Stimulated activated CD4-positive, alpha-beta T cell treated with anti-CD3 and anti-CD28 coated beads, Interleukin-15, amount 100 ng/mL, for 48 hours (primary cell): ENCODE results near the gene DDX6.

Source experiments
- DNase-seq, 2 donors: peaks; one replicate each; pipeline ENCODE4 v3.0.0-alpha.2; 2020; ENCODE audit warnings: low read depth in 2 of 2

Gene DDX6

DNA sequence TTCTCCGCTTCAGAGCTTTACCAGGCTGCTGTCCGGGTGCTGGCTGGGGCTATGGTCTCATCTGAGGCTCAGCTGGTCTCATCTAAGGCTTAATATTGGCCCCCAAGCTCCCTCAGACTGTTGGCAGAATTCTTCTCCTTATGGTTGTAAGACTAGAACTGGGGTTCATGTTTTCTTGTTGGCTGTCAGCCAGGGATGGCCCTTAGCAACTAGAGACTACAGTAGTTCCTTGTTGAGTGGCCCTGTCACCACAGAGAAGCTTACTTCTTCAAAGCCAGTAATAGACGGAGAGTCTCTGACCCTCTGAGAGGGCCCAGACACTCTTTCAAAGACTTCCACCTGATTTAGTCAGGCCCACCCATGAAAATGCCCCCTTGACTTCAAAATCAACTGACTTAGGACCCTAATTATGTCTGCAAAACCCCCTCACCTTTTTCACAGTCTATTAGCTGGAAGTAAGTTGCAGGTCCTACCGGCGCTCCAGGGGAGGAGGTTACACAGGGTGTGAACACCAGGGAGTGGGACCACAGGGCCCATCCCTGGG is 87.3 kb downstream of the DDX6 start:
- DNase-seq: no peak

DNA sequence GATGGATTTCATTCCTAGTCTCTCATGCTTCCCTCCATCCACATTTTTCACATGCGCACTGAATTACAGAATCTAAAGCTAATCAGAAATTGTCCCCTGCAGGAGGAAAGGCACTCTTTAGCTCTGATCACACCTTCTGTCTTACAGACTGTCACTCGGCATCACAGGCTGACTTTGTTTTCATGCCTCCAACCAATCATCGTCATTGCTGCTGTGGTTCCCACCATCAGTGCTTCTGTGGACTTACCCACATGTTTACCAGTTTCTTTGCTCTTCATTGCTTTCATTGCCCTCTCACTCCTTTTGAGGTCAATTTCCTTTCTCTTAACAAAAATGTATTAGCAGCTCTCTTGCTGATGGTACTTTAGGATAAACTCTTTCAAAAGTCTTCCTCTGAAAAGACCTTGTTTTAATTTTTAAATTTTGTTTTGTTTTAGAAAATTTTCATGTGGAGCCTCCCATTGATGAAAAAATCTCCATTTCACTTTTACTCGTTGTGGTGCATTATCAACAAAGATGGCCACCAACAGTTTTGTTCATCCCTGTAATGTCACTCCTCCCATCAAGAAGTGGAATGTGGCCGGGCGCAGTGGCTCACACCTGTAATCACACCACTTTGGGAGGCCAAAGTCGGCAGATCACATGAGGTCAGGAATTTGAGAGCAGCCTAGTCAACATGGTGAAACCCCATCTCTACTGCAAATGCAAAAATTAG is 91.3 kb downstream of the DDX6 start:
- DNase-seq: no peak
